Stimulated activated CD8-positive, alpha-beta memory T cell treated with anti-CD3 and anti-CD28 coated beads, Interleukin-4, amount 100 ng/mL, for 48 hours (primary cell): ENCODE measurements around the gene CD80.

Experiments
- DNase-seq: peaks from one replicate; pipeline ENCODE4 v3.0.0-alpha.2; 2020

CD80 gene

DNA sequence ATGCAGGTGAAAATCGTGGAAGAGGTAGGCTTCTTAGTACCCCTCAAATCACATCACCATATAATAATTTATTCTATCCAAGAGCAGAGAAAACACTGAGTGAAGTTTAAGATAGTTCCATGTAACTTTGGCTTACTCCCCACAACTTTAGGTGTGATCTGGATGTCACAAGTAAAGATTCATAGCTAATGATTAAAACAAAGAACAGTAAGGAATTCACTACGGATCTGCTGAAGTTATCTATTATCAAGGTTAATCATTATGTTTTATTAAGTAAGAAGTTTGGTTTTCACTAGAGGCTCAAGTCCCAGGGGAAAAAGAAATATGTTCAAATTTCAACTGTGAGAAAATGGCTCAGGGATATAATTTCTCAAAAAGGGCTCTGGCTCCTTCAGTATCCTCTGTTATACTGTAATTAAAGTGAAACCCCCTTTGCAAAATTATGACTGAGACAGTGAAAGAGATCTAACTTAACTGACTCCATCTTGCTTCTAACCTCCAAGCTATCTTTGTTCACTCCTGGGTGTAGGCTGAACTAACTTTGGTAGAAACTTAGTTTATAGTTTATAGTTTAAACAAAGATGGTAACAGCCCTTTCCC lies 17.1 kb downstream of the CD80 start:
- DNase-seq, result no peak

DNA sequence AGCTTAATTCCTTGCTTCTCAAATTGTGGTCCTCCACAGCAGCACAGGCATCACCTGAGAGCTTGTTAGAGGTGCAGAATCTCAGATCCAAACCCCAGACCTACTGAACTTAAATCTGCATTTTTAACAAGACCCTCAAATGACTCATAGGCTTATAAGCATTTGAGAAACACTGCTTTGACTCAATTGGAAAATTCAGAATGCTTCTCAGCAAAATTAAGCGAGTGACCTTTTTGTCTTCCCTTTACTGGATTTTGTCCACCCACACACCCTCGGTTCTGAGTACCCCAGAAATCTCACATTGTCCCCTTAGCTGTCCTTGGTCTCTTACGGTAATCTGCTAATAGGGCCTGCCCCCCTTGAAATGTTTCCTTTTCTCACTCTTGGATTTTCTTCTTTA lies 17.9 kb downstream of the CD80 start:
- no peak for DNase-seq

DNA sequence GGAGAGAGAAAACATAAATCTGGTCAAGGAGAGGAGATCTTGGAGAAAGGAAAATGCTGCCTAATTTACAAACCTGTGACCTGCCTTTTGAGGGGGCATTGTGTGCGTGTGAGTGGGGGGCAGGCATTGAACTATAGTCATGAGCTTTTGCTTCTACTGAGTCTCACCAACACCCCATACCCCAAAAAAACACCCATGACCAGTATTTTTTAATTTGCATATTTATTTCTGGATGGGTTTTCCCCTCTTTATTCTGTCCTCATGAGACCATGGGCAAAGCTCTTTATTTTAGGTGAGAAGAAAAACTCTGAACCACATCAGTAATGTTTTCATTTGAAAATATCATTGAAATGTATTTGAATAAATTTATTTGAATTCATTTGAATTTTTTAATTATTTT lies 20.6 kb downstream of the CD80 start:
- DNase-seq, result no peak

DNA sequence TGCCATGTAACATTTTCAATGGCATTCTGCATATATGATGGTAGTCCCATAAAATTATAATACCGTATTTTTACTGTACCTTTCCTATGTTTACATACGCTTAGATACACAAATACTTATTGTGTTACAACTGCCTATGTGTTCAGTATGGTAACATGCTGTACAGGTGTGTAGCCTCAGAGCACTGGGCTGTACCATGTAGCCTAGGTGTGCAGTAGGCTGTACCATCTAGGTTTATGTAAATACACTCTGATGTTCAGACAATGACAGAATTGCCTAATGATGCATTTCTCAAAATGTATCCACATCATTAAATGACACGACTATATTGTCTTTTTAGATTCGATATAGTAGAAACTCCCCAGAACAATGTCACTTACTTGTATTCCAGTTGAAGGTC lies 22.7 kb downstream of the CD80 start:
- DNase-seq, result no peak

DNA sequence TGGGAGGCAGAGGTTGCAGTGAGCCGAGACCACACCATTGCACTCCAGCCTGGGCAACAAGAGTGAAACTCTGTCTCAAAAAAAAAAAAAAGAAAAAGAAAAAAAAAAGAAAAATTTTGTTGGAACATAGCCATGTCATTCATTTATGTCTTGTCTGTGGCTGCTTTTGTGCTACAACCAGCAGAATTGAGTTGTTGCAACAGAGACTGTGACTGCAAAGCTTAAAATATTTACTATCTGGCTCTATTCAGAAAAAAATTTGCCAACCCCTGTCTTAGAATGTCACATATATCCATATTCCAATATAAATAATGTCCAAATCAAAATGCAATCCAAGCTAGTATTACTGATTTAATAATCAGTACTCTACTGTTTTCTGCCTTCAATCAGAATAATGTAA lies 25.1 kb downstream of the CD80 start:
- no peak for DNase-seq

DNA sequence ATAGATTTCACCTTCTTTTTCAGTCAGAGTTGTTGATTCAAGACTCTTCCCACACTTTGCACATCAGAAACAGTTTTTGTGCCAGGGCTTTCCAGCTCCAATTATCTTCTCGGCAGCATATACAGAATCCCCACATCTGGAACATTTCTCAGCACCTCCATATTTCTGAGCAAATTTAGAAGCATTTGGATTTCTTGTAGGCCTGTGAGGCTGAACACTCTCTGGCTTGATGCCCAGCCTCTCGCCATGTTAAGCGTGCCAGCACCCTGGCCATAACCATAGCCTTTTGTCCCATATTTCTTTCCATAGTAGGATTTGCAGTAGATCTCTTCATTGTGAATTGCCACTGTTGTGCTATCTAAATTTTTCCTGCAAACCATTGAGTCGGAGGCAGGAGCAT lies 28.3 kb downstream of the CD80 start:
- DNase-seq, result no peak

DNA sequence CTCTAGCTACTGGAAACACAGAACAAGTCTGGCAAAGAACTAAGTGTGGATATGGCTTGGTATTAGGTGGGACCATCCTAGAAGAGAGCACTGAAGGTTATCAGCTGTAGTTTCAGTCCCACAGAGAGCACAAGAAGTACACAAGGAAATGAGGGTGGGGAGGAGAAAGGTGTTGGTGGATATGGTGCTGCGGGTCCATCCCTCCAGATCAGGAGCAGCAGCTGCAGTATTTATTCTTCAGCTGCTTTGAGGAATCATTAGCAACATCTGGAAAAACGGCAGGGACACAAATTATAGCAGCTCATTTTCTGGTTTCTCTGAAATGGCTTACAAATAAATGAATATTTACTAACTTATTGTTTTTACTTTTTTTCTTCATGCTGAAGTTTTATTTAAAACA lies 29.0 kb downstream of the CD80 start:
- no peak for DNase-seq

DNA sequence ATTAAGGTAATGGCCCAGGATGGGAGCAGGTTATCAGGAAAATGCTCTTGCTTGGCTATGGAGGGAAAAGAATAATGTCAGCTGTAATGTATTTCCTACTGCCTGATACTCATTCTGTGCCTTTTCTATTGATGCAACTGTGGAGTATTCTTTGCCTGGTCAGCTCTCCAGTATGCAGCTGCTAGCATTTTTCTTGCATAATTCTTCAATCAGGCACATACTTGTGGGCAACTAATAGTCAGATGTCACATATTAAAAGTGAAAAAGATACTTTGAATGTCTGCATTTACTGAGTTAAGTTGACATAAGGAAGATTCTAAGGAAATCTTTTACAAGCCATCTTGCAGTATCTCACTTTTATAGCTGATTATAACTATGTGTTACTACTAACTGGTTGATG lies 29.5 kb downstream of the CD80 start:
- no peak for DNase-seq

DNA sequence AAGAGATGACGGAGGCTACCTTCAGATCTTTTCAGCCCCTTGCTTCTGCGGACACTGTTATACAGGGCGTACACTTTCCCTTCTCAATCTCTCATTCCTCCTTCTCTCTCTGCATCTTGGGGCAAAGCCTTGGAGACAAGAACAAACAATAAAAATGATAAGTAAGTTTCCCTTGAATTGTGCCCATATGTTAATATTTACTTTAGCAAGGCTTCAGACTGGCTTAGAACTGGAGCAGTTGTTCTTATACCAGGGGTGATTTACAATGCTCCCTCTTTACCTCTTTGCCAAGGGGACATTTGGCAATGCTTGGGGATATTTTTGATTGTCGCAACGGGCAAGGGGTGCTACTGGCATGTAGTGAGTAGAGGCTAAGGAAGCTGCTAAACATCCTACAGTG lies 31.7 kb downstream of the CD80 start:
- no peak for DNase-seq

DNA sequence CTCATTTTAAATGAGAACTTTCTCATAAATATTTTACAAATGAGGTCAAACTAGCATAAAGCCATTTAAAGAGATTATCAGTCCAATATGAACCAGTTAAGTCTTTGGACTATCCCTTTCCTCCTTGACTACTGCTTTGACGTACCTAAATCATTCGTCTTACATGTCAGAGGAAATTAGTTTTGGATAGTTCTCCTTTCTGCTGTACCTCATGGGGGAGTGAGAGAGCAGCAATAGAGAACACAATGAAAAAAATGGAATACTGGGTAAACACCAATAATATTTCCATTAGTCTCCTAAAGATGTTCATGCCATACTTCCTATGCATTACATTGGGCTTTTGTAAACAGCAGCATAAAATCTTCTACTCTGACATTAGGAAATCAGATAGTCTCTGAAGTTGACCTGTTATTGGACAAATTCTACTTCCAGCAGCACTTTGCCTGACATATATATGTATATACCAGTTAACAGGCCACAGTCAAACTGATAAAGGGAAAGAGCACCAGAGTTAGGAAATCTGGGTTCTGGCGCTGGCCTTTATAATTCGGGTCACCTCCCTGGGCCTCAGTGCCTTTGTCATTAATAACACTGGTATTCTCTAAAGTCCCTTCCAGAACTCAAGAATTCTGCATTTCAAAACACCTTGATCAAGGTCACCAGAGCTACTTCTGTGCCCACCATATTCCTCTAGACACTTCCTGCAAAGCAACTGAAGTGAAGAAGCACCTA lies 34.3 kb downstream of the CD80 start:
- no peak for DNase-seq

DNA sequence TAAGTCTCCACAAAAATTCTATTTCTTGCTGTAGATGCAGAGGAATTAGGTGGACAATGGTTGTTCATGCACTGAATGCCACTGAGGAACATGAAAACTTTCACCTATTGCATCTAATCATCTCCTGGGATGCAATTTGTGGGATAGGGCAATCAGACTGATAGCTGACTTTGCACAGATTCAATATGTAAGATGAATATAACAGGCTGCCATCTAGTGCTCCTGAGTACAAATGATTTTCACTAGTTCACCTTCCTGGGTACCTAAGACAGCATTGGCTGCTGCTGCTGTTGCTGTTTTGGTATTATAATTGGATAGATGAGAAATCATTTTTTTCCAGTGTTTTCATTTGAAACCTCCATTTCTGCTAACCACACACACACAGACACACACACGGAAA lies 41.4 kb downstream of the CD80 start:
- no peak for DNase-seq

DNA sequence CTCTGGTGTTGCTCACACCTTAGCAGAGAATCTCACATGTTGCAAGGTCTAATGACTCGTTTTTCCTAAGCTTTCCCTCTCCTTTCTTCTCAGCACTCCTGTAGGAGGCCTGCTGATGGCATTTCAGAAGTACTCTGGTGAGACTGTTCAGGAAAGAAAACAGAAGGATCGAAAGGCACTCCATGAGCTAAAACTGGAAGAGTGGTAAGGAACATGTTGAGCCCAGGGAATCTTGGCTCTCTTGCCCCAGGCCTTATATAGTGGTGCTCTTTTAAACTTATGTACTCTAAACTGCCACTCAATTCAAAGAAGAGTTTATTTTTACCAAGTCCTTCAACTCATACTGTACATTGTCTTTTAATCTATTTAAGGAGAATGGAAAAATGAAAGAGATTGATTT lies 42.3 kb downstream of the CD80 start:
- DNase-seq, result no peak

DNA sequence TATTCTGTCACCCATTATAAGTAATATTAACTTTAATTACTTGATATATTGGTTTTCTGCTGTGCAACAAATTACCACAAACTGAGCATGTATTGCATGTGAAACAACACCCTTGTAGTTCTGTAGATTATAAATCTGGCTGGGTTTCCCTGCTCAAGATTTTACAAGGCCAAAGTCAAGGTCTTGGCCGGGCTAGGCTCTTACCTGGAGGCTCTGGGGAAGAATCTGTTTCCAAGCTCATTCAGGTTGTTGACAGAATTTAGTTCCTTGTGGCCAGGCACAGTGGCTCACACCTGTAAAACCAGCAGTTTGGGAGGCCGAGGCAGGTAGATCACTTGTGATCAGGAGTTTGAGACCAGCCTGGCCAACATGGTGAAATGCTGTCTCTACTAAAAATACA lies 44.8 kb downstream of the CD80 start:
- DNase-seq, result no peak

DNA sequence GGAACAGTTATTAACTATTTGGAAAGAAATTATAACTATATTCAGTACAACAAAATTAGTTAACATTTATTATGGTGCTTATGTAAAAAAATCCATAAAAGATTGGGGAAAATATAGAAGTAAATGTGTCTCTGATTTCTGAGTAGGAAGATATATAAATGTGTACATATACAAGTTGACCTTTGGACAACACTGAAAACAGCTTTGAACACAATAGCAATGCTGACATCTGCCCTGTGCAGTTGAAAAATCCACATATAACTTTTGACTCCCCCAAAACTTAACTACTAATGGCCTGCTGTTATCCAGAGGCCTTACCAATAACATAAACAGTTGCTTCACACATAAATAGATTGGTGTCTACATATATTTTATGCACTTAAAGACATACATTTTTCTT lies 48.7 kb downstream of the CD80 start:
- no peak for DNase-seq

DNA sequence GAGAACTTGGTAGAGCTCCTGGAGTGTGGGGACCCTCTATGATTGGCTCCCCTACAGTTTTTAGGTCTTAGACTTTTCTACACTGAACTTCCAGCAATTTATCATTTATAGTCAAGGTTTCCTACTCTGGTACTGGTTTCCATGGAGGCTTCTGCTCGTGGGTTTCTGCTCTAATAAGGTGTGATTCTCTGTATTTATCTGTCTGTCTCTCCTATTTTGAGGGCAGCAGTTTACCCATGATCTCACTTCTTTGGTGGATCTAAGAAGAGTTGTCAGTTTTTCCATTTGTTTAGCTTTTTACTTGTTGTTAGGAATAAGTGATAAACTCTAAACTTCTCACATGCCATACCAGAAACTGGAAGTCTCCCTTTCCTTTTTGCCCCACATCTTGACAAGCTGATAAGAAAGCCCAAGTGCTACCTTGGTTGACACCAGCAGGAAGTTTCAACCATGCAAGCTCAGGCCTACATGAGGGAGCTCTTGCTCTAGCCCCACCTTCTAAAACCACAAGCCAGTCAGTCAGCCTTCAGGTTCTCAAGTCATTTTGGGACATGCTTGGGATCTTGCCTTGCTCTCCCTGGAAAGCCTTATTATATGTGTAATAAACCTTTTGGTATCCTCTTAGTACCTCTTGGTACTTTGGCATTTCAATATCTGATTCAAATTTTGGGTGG lies 51.1 kb downstream of the CD80 start:
- DNase-seq, result peak; percentile 39

DNA sequence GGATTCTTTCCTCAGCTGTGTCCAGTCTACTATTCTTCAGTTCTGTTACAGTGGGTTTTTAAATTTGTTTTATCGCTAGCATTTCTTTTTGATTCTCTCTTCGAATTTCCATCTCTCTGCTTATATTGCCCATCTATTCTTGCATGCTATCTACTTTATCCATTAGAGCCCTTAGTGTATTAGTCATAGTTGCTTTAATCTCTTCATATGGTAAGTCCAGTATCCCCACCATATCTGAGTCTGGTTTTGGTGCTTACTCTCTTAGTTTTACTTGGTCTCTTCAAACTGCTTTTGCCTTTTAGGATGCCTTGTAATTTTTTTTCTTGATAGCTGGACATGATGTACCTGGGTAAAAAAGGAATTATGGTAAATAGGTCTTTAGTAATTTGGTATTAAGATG lies 52.0 kb downstream of the CD80 start:
- no peak for DNase-seq

DNA sequence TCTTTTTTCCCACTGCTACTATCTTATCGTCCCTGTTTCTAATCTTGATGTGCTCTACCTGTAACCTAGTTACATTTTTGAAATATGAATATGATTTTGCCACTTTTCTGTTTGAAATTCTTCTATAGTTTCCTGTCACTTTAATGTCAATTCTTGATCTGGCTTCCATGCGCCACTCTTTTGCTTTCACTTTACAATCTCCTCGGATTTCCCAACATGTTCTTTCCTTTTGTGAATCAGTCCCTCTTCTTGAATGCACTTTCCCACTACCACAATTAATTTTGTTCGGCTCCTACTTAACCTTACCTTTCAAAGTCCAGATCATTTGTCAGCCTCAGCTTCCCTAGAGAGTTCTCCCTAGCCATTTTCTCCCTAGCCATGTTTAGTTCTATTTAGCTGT lies 52.8 kb downstream of the CD80 start:
- no peak for DNase-seq

DNA sequence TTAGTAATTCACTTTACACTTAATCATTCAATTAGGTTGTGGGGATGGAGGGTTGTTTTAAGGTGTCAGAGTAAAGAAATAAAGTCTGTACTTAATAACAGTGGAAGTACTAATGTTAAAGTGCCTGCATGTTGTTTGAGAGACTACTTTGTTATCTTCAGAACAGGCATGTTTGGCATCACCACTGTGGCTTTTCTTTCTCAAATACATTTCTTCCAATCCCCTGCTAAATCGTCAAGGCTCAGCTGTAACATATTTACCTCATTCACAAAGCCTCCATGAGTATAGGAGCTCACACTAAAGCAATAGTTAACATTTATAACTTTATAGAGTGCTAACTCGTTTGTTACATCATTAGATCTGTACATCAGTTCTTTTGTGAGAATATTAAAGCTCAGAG lies 58.5 kb downstream of the CD80 start:
- DNase-seq, result no peak

DNA sequence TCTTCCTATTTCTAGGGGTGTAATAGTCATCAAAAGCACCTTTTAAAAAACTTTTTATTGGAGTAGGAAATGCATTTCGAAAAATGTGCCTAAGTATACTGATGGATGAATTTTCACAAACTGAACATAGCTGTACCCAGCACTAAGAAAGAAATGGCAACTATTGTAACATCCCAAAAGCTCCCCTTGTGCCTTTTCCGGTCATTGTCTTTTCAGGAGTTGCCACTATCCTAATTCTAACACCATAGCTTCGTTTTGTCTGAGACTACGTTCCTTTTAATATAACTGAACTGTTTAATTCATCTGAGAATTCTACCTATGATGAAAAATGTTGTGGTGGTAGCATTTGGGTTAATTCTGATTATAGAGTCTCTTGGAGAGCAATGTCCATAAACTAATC lies 59.1 kb downstream of the CD80 start:
- no peak for DNase-seq

DNA sequence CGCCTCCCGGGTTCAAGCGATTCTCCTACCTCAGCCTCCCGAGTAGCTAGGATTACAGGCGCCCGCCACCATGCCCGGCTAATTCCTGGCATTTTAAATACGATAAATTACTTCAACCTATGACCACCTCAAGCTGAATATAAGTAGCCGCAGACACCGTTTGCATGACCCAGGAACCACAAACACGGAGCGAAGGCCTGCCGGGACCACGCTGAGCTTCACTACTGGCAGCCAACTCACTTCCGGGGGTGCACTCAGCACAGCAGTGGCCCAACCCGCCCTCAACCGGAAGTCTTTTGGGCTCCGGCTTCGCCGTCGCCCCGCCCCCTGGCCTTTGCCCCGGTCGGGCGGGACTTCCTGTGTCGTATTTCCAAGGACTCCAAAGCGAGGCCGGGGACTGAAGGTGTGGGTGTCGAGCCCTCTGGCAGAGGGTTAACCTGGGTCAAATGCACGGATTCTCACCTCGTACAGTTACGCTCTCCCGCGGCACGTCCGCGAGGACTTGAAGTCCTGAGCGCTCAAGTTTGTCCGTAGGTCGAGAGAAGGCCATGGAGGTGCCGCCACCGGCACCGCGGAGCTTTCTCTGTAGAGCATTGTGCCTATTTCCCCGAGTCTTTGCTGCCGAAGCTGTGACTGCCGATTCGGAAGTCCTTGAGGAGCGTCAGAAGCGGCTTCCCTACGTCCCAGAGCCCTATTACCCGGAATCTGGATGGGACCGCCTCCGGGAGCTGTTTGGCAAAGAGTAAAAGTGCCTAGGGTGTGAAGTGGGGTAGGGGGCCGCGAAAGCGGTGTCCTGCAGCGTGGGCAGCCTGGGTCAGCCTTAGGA lies 61.0 kb downstream of the CD80 start, which contains the start of gene TIMMDC1:
TSS of gene TIMMDC1 (plus strand) at position 362 of the 826 bp plus-strand sequence. CDS start at position 549, 187 bp downstream.
- peak; percentile 97 for DNase-seq

DNA sequence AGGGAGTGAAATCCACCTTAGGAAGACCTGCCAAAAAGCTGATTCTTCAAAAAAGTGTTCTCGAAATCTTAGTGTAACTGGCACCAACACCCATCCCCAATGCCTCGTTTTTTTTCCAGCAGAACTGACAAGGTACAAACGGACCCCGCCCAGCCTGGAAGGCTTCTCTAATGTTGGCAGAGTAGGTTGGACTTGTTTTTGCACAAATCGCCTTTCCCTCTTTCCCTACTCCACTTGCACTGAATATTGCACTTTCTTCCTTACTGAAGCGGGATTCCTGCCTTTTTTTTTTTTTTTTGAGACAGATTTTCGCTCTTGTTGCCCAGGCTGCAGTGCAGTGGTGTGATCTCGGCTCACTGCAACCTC lies 61.6 kb downstream of the CD80 start:
- peak; percentile 35 for DNase-seq

DNA sequence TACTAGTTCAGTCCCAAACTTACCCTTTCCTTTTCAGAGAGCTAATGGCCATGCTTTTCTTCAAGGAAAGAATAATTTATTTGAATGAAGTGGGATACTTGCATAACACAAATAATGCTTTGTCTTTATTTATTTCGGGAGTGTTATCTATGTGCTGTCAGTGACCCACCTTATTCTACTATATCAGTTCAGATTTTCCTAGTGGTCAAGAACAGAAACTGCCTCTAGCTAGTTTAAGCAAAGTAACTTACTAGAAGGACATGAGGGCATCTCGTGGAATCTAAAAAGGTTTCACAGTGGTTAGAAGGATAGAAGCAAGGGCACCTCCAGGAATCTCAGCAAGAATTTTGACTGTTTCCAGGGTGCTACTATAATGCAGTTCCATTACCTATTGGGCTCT lies 64.8 kb downstream of the CD80 start:
- no peak for DNase-seq

DNA sequence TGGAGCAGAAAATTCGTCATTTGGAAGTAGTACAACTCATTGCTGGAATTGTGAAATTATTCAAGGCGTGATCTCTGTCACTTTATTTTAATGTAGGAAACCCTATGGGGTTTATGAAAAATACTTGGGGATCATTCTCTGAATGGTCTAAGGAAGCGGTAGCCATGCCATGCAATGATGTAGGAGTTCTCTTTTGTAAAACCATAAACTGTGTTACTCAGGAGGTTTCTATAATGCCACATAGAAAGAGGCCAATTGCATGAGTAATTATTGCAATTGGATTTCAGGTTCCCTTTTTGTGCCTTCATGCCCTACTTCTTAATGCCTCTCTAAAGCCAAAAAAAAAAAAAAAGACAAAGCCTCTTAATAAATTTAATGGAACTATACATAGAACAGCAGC lies 66.6 kb downstream of the CD80 start:
- no peak for DNase-seq

DNA sequence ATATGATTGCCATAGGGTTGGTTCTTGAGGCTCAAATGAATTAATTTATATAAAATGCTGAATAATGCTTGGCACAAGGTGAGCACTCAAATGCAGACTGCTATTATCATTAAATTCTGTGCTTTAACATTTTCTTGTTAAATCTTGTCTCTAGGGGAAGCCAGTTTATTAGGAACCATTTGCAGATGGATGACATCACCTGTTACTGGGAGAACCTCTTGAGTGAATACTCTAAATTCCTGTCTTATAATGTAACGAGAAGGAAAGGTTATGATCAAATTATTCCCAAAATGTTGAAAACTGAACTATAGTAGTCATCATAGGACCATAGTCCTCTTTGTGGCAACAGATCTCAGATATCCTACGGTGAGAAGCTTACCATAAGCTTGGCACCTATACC lies 67.3 kb downstream of the CD80 start:
- DNase-seq, result no peak
